ENCODE measurements around the gene PLEKHG3.

- TF ChIP-seq GATA2 (IDR thresholded peaks at IDR 0.05; ENCODE audit: low read depth, low read length) (no peak), GATA3 (IDR thresholded peaks at IDR 0.05; ENCODE audit: low read depth, low read length) (no peak)
Measured at GRCh38 chr14:64733321-64733720, 29.1 kb downstream of the PLEKHG3 start.

All from SH-SY5Y (cell line).